Stomach (tissue), 9 donors: ENCODE measurements around the gene GNPAT. TPM values are rescaled to one million over a fixed set of nuclear protein-coding genes. Genes with fewer than 3 reads are reported as not detected.

ENCODE experiments used
- DNase-seq, 2 donors: peaks; one replicate each; pipeline versions ENCODE4 v3.0.0 to v3.0.0-alpha.2; 2013 to 2019
- H3K27ac ChIP-seq, 5 donors: fragments of 200-600 bp in 4 of 5; sonication (generic) in 4 of 5; one replicate each; pipeline ENCODE4 v1.5.1; 2013 to 2019; ENCODE audit warnings: mild to moderate bottlenecking in 1 of 5, moderate library complexity in 1 of 5
- H3K27me3 ChIP-seq, 3 donors: fragments of 200-600 bp; sonication (generic); one replicate each; pipeline ENCODE4 v1.5.1; 2017 to 2019; ENCODE audit warnings: mixed run types in 1 of 3
- H3K36me3 ChIP-seq, 4 donors: fragments of 200-600 bp; sonication (generic); 1 replicate in 3 of 4; 2 replicates in 1 of 4; pipeline ENCODE4 v1.5.1; 2016 to 2019
- H3K4me1 ChIP-seq, 4 donors: fragments of 200-600 bp; sonication (generic); one replicate each; pipeline ENCODE4 v1.5.1; 2016 to 2019
- H3K4me3 ChIP-seq, 4 donors: fragments of 200-600 bp; sonication (generic) in 3 of 4; one replicate each; pipeline ENCODE4 v1.5.1; 2016 to 2019; ENCODE audit warnings: mild to moderate bottlenecking in 1 of 4
- H3K9me3 ChIP-seq, 4 donors: fragments of 200-600 bp; sonication (generic); one replicate each; pipeline ENCODE4 v1.5.1; 2016 to 2019
- EP300 ChIP-seq: sonication (generic); formaldehyde crosslinking; IDR thresholded peaks from one replicate; pipeline ENCODE4 v1.6.1; 2017; ENCODE audit warnings: antibody characterized with exemption
- POLR2A ChIP-seq, 4 donors: fragments of 450-650 bp; IDR thresholded peaks; one replicate each; pipeline ENCODE4 v1.6.1; 2016; ENCODE audit warnings: antibody characterized with exemption in 4 of 4, control low read depth in 2 of 4, mild to moderate bottlenecking in 1 of 4, moderate library complexity in 1 of 4
- POLR2AphosphoS5 ChIP-seq, 3 donors: sonication (generic); formaldehyde crosslinking; IDR thresholded peaks; one replicate each; pipeline ENCODE4 v1.6.1; 2016; ENCODE audit warnings: antibody characterized with exemption in 3 of 3
- WGBS, 5 donors: extraction: QIAGEN DNeasy Blood & Tissue Kit in 3 of 5; methylation state at CpG; one replicate each; pipeline versions ENCODE4 v1.1.5 to v1.1.7; 2013 to 2018; 5-methylcytosine and 5-hydroxymethylcytosine counted together
- intact Hi-C: fragments of 100-400 bp; cut with DNase I; formaldehyde crosslinking; loops from one replicate; pipeline ENCODE4 v1.15.1; 2023; ENCODE audit warnings: low total_unique reads
- polyA plus RNA-seq, 3 donors: library from polyadenylated mRNA; stranded (reverse); fragments of 200-250 nt; gene quantifications; one replicate each; pipeline ENCODE4 v1.2.3, GENCODE V29; 2013
- total RNA-seq, 5 donors: library from RNA; depleted of rRNA; stranded (reverse); fragments of >200 nt; gene quantifications; one replicate each; pipeline versions ENCODE4 v1.1.0 to v1.2.3, GENCODE V29; 2014 to 2016
- TF ChIP-seq, protein P1 (sequence below), 7 experiments: fragments of 450-650 bp in 4 of 7; fragments of 200-600 bp in 3 of 7; sonication (generic) in 3 of 7; IDR thresholded peaks; one replicate each; pipeline ENCODE4 v1.5.1; 2016 to 2019; ENCODE audit warnings: antibody characterized with exemption in 7 of 7, control low read depth in 2 of 7, mild to moderate bottlenecking in 1 of 7
- donor health status: healthy with polysubstance abuse.
- donor health status: Bipolar disorder and iron deficiency.
- donor health status: healthy.

The GNPAT gene
- total and polyA plus RNA-seq, 8 donors = 35.9 to 76.8 (median 44.9) TPM

DNA sequence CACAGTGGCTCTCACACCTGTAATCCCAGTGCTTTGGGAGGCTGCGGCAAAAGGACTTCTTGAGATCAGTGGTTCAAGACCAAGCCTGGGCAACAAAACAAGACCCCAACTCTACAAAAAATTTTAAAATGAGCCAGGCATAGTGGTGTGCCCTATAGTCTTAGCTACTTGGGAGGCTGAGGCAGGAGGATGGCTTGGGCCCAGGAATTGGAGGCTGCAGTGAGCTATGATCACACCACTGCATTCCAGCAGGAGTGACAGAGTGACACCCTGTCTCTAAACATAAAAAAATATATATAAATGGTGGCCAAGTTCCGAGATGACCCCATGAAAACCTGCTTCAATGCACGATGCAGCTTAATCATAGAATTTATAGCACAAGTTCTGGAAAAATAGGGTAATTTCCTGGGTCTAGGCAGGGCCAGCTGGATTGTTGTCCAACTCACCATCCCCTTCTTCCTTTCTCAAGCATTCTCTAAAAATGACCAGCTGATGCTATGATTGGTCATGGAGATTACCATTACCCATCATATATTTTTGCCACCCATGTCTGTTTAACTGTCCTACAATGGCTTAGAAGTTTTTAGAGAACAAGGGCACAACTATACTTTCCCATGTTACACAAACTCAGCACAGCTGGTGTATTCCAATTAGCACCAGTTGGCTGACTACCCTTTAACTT is 5.3 kb upstream of the GNPAT start:
- H3K27ac ChIP-seq = peak overlapping the region; percentile 54 to 83 (median 67)

DNA sequence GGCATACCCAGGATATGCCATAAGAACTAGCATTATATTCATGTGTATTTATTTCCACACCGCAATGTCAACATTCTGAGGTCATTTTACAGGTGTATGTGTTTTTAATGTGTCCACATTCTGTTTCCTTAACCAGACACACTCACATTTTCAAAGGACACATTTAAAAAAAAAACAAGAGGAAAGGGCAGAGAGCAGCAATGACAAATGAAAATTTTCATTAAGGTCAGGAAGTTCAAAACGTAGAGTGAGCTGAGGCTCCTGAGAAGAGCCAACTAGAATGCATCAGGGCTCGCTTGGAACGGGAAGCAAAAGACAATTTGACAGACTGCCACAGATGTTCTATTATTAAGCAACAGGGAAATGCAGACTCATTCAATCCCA is 4.8 kb upstream of the GNPAT start:
- DNase-seq = peak in 1 of 2 donors; percentile 70
- no peak overlapping the region for H3K4me3 ChIP-seq
- H3K27ac ChIP-seq = peak overlapping the region; percentile 54 to 83 (median 67)
- no peaks in the 10 kb centered on the region for H3K27me3 ChIP-seq
- H3K9me3 ChIP-seq = no peaks in the 10 kb centered on the region
- 22 to 50% (median 35%) methylated on average over 4 of the region's 4 CpGs for WGBS, 5 donors
- peaks cover 0 to 41% (median 29%) of the 10 kb centered on the region in 4 donors for H3K36me3 ChIP-seq
- intact Hi-C loops = no loop called here
- peak in 2 of 3 donors; percentile 36 to 49 for TF ChIP-seq POLR2AphosphoS5 (IDR thresholded peaks at IDR 0.05)
- TF ChIP-seq EP300 = no peak
- no peak for TF ChIP-seq POLR2A (IDR thresholded peaks at IDR 0.05)
- TF ChIP-seq, protein P1, sequence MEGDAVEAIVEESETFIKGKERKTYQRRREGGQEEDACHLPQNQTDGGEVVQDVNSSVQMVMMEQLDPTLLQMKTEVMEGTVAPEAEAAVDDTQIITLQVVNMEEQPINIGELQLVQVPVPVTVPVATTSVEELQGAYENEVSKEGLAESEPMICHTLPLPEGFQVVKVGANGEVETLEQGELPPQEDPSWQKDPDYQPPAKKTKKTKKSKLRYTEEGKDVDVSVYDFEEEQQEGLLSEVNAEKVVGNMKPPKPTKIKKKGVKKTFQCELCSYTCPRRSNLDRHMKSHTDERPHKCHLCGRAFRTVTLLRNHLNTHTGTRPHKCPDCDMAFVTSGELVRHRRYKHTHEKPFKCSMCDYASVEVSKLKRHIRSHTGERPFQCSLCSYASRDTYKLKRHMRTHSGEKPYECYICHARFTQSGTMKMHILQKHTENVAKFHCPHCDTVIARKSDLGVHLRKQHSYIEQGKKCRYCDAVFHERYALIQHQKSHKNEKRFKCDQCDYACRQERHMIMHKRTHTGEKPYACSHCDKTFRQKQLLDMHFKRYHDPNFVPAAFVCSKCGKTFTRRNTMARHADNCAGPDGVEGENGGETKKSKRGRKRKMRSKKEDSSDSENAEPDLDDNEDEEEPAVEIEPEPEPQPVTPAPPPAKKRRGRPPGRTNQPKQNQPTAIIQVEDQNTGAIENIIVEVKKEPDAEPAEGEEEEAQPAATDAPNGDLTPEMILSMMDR (IDR thresholded peaks at IDR 0.05) = no peak
- H3K4me1 ChIP-seq = peaks cover 36 to 87% (median 76%) of the 10 kb centered on the region in 4 donors

More for the DNA sequence above, 5.3 kb upstream of the GNPAT start:
- DNase-seq = no peak
- no peak for TF ChIP-seq EP300
- TF ChIP-seq, protein P1 (IDR thresholded peaks at IDR 0.05) = no peak
- no peak for TF ChIP-seq POLR2A (IDR thresholded peaks at IDR 0.05)
- no peak for TF ChIP-seq POLR2AphosphoS5 (IDR thresholded peaks at IDR 0.05)
- H3K36me3 ChIP-seq = peaks cover 0 to 45% (median 33%) of the 10 kb centered on the region in 4 donors
- no peaks in the 10 kb centered on the region for H3K9me3 ChIP-seq
- 87 to 94% (median 93%) methylated on average over 3 of the region's 3 CpGs for WGBS, 5 donors
- peaks cover 36 to 93% (median 76%) of the 10 kb centered on the region in 4 donors for H3K4me1 ChIP-seq
- intact Hi-C loops = no loop called here
- no peak overlapping the region for H3K4me3 ChIP-seq
- H3K27me3 ChIP-seq = no peaks in the 10 kb centered on the region

DNA sequence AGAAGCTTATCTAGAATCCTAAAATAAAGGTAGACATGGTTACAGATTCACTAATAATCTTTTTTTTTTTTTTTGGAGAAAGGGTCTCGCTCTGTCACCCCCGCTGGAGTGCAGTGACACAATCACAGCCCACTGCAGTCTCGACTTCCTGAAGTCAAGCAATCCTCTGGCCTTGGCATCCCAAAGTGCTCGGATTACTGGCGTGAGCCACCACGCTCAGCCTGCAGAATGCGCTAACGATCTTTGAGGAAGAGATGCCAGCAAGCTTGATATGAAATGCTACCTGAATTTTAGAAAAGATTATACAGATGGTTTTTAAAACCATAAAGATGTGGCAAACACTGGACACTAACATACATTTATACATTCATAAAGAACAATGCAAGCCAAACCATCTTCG is 4.1 kb upstream of the GNPAT start:
- intact Hi-C loops = no loop called here

DNA sequence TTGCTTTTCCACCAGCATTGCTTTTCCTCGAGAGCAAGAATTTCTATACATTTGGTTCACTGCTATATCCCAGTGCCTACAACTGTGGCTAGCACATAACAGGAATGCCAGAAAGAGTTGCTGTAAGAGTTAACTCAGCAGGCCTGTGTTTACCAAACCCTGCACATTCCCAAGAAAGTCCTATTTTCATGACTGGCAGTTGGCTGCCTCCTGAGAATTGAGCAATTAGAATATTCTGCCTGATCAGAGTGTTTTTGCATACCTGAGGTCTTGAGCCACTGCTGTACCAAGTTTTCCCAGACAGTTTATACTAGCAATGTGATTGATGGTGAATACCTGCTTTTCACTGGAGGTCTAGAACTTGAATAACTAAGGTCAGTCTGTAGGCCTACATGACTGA is 2.7 kb upstream of the GNPAT start:
- Histone ChIP-seq H3K27me3 (no peaks in the 10 kb centered on the region), H3K27ac (no peak overlapping the region), H3K4me1 (peaks cover 40 to 85% (median 82%) of the 10 kb centered on the region in 4 donors), H3K9me3 (no peaks in the 10 kb centered on the region), H3K4me3 (no peak overlapping the region), H3K36me3 (peaks cover 0 to 32% (median 29%) of the 10 kb centered on the region in 4 donors)
- DNase-seq = no peak
- intact Hi-C loops = no loop called here
- WGBS, 5 donors = 92 to 100% (median 96%) methylated on average over 1 of the region's 1 CpG
- no peak for TF ChIP-seq POLR2A (IDR thresholded peaks at IDR 0.05)
- TF ChIP-seq, protein P1 (IDR thresholded peaks at IDR 0.05) = no peak
- TF ChIP-seq POLR2AphosphoS5 (IDR thresholded peaks at IDR 0.05) = no peak
- TF ChIP-seq EP300 = no peak

More for the DNA sequence above, 4.1 kb upstream of the GNPAT start:
- DNase-seq = no peak
- TF ChIP-seq POLR2AphosphoS5 (IDR thresholded peaks at IDR 0.05) = no peak
- TF ChIP-seq, protein P1 (IDR thresholded peaks at IDR 0.05) = no peak
- TF ChIP-seq POLR2A (IDR thresholded peaks at IDR 0.05) = no peak
- no peak for TF ChIP-seq EP300
- no peaks in the 10 kb centered on the region for H3K27me3 ChIP-seq
- WGBS, 5 donors = 88 to 94% (median 92%) methylated on average over 9 of the region's 9 CpGs
- no peaks in the 10 kb centered on the region for H3K9me3 ChIP-seq
- H3K4me3 ChIP-seq = no peak overlapping the region
- H3K4me1 ChIP-seq = peaks cover 36 to 82% (median 76%) of the 10 kb centered on the region in 4 donors
- peak overlapping the region; percentile 10 to 83 (median 67) for H3K27ac ChIP-seq
- peaks cover 0 to 40% (median 29%) of the 10 kb centered on the region in 4 donors for H3K36me3 ChIP-seq
